ENCODE data around the gene IL36RN.

GRCh38 chr2:113091231-113091896, 32.4 kb downstream of the IL36RN start:
- TF ChIP-seq CTCF (IDR thresholded peaks at IDR 0.05) (no peak), POLR2A (IDR thresholded peaks at IDR 0.05) (no peak)

Measured in heart left ventricle (tissue), 13 donors.